NCI-H1092 (cell line): Measurements from ENCODE around the gene PLXND1.

Experiments
- DNase-seq: peaks from one replicate; lab custom pipeline; 2025; lab: John Stamatoyannopoulos, UW

The PLXND1 gene

DNA sequence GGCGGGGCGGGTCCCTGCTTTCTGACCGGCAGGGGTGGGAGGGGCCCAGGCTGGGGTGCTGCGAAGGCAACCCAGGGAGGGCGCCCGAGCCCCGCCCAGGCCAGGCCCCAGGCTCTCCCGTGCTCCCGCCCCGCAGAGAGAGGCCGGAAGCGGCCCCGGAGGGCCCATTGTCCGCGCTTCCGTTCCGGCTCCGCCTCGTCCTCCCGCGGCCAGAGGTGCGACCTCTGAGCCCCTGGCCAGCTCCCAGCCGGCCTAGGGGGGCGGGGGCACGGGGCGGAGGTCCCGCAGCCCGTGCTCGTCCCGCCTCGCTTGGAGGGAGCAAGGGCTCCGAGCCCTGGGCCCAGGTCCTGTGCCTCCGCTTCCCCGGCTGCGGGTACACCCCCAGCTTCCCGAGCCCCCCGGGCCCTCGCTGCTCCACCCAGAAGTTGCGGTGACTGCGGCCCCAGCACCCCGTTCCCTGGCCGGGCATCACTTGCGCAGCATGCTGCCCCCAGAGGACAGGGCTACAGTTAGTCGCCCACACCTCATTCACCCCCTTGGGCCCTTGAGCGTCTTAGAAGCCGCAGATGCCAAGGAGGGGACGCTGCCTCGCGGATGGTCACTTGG lies 20.4 kb upstream of the PLXND1 start:
- peak; percentile 29 for DNase-seq

GRCh38 chr3:129625072-129625874 lies 18.8 kb upstream of the PLXND1 start:
- no peak for DNase-seq

DNA sequence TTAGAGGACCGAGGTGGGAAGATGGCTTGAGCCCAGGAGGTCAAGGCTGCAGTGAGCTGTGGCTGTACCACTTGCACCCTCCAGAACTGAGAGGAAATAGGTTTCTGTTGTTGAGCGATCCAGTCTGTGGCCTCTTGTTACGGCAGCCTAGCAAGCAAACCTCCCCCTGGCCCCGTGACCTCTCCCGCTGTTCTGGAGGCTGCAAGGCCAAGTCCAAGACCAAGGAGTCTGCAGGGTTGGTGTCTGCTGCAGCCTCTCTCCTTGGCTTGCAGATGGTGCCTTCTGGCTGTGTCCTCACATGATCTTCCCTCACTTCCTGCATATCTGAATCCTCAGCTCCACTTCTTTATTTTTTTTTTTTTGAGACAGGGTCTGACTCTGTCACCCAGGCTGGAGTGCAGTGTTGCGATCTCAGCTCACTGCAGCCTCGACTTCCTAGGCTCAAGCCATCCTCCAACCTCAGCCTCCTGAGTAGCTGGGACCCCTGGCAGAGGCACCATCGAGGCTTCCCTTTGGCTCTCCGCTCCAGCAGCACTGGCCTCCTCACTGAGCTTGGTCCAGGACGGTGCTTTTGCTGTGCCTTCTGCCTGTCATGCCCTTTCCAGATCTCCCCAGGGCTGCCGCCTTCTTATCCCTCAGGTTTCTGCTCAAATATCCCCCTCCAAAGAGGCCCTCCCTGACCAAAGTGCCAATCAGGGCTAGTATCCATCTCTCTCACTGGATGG lies 18.0 kb upstream of the PLXND1 start:
- DNase-seq: no peak

DNA sequence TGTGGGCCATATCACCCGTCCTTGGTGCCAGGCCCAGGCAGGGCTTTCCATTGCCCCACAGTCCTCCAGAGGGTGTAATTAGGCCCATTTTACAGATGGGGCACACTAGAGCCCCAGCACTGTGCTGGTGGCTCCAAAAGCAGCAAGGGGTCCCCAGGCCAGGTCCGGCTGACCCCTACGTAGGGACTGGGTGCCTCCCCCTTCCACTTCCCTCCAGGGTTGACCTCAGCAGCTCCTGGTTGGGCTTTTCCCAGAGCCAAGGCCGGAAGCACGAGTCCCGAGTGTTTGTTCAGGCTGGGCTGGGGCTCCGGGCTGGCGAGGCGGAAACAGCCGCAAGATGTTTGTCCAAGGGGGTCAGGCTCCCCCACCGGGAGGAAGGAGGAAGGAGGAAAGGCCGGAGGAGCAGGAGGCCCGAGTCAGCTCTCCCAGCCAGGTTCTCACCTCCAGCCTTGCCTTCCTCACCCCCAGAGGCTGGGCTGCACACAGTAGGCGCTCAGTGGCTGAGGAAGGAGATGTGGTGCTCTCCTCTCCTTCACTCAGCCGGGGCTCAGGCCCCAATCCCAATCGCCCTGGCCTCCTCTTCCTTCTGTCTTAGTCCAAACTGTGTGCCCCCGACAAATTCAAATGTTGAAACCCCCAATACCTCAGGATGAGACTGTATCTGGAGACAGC lies 17.1 kb upstream of the PLXND1 start:
- no peak for DNase-seq

DNA sequence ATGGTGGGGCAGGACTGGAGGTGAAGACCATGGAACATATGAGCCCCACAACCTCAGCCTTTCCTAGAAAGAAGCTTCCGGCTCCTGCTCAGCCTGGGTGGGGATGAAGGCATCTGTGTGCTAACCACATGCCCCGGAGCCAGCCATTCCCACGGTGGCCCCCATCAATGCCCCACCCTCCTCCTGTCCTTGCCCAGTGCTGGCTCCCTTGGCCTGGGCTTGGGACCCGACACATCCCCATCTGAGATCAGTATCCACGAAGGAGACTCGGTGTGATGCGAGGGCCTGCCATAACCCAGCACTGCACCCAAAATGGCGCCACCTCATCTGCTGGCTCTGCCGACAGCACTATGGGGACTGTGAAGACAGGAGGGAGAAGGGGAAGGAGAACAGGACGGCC lies 16.5 kb upstream of the PLXND1 start:
- DNase-seq: no peak

DNA sequence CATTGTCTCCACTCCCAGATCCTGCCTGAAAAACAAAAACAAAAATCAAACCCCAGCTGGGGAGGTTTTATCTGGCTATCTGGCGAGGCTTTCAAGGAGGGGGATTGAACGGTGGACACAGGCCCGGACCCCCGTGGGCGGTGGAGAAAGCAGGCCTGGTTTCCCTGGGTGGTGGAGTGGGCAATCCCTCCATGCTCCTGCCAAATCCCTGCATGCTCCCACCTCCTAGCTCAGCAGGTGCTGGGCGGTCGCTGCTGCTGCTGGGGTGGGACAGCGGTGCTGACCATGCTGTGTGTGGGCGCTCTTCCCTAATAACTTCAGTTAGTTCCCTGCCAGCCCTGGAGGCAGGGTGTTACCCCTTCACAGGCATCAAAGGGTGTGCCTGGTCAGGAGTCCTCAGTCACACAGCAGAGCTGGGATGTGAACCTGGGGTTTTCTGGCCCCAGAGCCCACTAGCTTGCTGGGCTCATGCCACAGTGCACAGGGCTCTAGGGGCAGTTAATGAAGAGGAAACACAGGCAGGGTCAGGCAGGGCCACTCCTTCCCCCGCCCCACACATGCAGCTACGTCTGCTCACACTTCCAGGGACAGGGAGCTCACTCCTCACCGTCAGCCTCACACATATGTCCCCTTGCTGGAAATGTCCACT lies 15.9 kb upstream of the PLXND1 start:
- no peak for DNase-seq

GRCh38 chr3:129621626-129622225 lies 15.2 kb upstream of the PLXND1 start:
- no peak for DNase-seq

GRCh38 chr3:129620828-129621559 lies 14.5 kb upstream of the PLXND1 start:
- no peak for DNase-seq

- DNase-seq: no peak
Measured at GRCh38 chr3:129619726-129620162, 13.3 kb upstream of the PLXND1 start.

DNA sequence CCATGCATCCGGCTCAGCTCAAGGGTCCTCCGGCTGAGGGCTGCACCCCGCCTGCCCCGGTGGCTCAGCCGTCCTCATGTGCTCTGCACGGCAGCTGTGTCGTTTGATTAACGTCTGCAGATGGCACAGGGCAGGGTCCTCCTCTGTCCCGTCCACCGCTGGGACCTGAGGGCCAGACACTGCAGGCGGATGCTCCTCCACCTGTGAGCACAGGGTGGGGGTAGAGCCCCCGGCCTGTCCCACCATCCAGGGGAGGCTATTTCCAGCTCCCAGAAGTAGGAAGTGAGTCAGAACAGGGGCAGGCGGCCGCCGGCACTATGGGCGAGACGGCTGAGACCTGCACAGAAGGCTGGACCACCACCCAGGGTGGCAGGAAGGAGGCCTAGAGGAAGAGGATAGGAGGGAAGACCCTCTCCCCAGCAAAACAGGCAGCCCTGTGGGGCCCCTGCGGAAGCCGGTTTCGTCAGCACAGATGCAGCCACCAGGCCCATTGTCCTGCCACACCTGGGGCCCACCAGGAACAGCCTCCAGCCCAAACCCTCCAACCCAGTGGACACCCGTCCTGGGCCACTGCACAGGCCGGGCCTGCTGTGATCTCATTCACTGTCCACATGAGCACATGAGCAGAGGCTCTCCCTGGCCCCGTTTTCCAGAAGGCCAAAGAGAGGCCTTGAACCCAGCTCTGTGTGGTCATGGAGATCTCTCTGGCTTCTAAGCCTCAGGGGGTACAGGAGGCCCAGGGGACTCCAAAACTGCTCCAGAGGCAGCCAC lies 12.6 kb upstream of the PLXND1 start:
- no peak for DNase-seq

DNA sequence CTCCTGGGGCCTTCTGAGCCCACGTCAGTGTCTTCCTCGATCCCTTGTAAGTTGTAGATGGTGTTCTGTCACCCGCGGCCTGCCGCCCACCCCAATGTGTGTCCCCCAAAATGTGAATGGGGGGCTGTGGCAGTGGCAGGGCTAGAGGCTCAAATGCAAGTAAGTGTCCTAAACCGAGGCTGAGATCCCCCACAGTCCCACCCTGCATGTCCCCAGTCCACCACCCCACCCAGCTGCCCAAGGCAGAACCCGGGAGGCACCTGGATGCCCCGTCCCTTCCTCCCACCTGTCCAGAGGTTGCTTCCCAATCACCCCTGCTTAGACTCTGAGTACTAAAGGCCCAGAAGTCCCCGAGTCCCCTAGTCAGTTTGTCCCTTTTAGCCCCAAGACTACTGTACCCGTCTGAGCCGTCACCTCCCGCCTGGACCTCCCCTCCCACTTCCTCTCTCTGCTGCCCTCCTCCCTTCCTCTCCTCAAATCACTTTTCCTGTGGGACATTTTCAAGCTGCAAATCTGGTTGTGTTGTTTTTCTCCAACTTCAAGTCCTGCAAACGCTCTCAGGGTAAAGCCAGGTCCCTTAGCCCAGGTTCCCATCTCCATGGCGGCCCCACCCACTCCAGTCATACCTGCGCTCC lies 11.8 kb upstream of the PLXND1 start:
- no peak for DNase-seq

DNA sequence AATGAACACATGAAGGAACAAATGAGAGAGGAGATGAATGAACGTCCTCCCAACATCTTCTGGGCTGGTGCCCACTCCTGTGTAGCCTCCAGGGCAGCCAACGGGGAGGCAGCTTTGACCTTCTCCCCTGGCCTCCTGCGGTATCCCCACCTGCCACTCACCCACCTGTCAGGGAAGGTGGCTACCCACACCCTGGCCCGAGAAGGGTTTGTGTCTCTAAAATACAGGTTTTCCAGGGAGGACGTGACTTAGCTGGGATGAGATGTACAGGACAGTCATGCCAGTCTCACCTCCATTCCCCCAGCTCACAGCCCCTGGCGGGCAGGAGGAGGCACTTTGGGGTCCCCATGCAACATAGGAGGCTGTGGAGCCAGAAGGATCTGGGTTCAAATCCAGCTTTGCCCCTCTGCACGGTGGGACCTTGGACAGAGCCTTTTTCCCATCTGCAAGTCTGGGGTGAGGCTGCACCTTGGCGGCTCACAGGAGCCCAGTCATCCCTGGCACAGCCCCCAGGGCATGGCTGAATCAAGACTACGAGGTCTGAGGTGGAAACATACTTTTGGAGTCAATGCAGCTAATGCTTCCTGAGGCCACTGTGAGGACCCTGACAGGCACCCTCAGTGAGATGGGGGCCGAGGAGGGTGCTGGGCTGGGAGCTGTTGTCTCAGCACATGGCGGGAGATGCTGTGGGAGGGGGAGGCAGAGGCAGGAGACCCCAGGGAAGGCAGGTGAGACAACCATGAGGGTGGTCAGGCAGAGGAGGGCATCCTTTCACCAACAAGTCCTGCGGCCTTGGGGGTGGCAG lies 11.1 kb upstream of the PLXND1 start:
- DNase-seq: no peak

- DNase-seq: no peak
Measured at GRCh38 chr3:129616713-129617112, 10.2 kb upstream of the PLXND1 start.

DNA sequence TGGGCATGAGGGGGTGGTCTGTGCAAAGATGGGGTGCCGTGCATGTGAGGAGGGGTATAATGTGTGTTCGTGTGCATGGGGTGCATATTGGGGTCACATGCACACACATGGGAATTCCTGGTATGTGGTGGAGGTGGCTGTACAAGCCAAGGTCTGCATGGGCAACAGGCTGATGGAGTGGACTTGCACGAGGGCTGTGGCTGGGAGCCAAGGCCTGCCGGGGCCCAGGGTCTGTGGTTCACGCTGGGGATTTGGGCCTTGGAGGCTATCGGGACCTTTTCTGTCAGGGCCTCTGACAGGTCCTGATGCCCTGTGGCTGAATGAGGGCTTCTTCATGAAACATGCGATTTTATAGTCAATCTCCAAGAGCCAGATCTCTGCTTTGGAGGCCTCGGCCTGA lies 9.8 kb upstream of the PLXND1 start:
- DNase-seq: no peak

DNA sequence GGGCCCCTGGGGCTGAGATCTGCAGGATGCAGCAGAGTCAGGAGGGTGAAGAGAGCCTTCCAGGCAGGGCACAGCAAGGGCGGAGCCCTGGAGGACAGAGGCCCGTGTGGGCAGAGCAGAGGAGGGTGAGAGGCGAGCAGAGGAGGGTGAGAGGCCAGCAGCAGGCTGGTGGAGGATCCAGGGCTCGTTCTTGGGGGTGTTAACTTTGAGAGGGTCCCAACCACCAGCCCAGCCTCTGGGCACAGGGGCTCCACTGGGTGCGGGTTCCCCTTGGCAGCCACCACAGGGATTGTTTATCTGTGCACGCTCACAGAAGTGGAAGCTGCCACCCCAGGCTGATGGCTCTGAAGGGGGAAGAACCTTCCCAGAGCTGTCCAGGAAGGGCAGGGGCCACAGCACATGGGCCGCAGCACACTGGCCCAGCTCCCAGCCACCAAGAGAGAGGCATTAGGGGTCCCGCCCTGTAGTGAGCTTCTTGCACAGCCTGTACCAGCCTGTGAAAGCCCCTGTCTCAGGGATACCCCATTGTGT lies 9.3 kb upstream of the PLXND1 start:
- DNase-seq: no peak

- DNase-seq: no peak
Measured at GRCh38 chr3:129614927-129615363, 8.5 kb upstream of the PLXND1 start.

DNA sequence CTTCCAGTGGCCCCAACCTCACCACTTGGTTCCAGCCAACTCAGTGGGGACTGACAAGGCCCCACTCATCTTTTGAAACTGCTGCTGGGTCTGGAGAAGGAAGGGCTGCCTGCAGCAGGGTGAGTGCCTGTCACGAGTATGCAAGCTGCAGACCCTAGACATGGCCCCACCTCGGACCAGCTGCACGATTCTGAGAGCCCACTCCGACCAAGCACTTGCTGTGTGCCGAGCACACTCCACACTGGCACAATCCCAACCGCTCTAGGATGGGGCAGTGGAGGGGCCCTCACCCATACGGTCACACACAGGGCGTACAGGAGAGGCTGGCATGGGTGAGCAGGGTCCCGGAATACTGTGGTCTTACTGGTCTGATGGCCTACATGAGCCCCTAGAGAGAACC lies 8.0 kb upstream of the PLXND1 start:
- no peak for DNase-seq

- DNase-seq: no peak
Measured at GRCh38 chr3:129613367-129613740, 6.9 kb upstream of the PLXND1 start.
